Lung (tissue), 13 donors: Measurements from ENCODE around the gene LCE2D. TPM values are rescaled to one million over a fixed set of nuclear protein-coding genes. Genes with fewer than 3 reads are reported as not detected.

ENCODE experiments used
- ATAC-seq: fragments of 200-7000 bp; cut with Tn5 transposase; one replicate; pipeline ENCODE4 v1.9.1; 2020; ENCODE audit warnings: moderate number of reproducible peaks; ENCODE audit not compliant: insufficient read depth, low FRiP score
- DNase-seq, 3 donors: peaks; one replicate each; pipeline ENCODE4 v3.0.0-alpha.2; 2013 to 2017
- H3K27ac ChIP-seq, 2 donors: one replicate each; pipeline ENCODE4 v1.5.1; 2013; ENCODE audit warnings: mild to moderate bottlenecking in 2 of 2, moderate library complexity in 2 of 2, control low read depth in 1 of 2, inconsistent platforms in 1 of 2, low read depth in 1 of 2, low read length in 1 of 2
- H3K27me3 ChIP-seq, 3 donors: one replicate each; pipeline ENCODE4 v1.5.1; 2013; ENCODE audit warnings: low read length in 2 of 3; ENCODE audit not compliant: control insufficient read depth in 3 of 3, insufficient read depth in 3 of 3
- H3K36me3 ChIP-seq, 4 donors: one replicate each; pipeline ENCODE4 v1.5.1; 2013; ENCODE audit warnings: low read length in 4 of 4, mild to moderate bottlenecking in 1 of 4, moderate library complexity in 1 of 4; ENCODE audit not compliant: control insufficient read depth in 4 of 4, insufficient read depth in 4 of 4
- H3K4me1 ChIP-seq, 5 donors: one replicate each; pipeline ENCODE4 v1.5.1; 2013; ENCODE audit warnings: low read length in 5 of 5, mild to moderate bottlenecking in 2 of 5, moderate library complexity in 1 of 5; ENCODE audit not compliant: control insufficient read depth in 5 of 5, insufficient read depth in 5 of 5
- H3K4me3 ChIP-seq: one replicate; pipeline ENCODE4 v1.5.1; 2013; ENCODE audit warnings: mild to moderate bottlenecking, control low read depth, moderate library complexity
- H3K9ac ChIP-seq, 2 donors: one replicate each; pipeline ENCODE4 v1.5.1; 2013; ENCODE audit warnings: low read length in 2 of 2, control low read depth in 1 of 2; ENCODE audit not compliant: insufficient read depth in 1 of 2
- H3K9me3 ChIP-seq, 4 donors: one replicate each; pipeline ENCODE4 v1.5.1; 2013; ENCODE audit warnings: low read length in 3 of 4, mild to moderate bottlenecking in 1 of 4, moderate library complexity in 1 of 4; ENCODE audit not compliant: control insufficient read depth in 4 of 4, insufficient read depth in 3 of 4
- WGBS, 2 donors: extraction: QIAGEN DNeasy Blood & Tissue Kit; methylation state at CpG; one replicate each; pipeline ENCODE4 v1.1.7; 2013; 5-methylcytosine and 5-hydroxymethylcytosine counted together
- polyA plus RNA-seq, 2 donors: library from polyadenylated mRNA; stranded (reverse); fragments of 200-250 nt; gene quantifications; one replicate each; pipeline ENCODE4 v1.2.1, GENCODE V29; 2013
- small RNA-seq: library from RNA; depleted of rRNA; stranded (forward); fragments of <200 nt; gene quantifications from one replicate; pipeline ENCODE3, GENCODE V24; 2014; ENCODE audit warnings: low replicate concordance
- total RNA-seq, 2 donors: library from RNA; depleted of rRNA in 1 of 2; stranded (reverse); fragments of >200 nt in 1 of 2; gene quantifications; one replicate each; pipeline ENCODE4 v1.2.1, GENCODE V29; 2014 to 2021
- TF ChIP-seq, protein P1 (sequence below): IDR thresholded peaks from 2 replicates; pipeline ENCODE4 v1.5.1; 2012; ENCODE audit warnings: mild to moderate bottlenecking; ENCODE audit errors: control extremely low read depth, extremely low read depth
- donor health status: control.
- donor health status: control.
- donor health status: Bipolar disorder and iron deficiency.
- donor health status: healthy.
- donor health status: DM: yes; HTN: yes; CAD: no.

Gene LCE2D
- total and polyA plus RNA-seq, 4 donors, result not detected

DNA sequence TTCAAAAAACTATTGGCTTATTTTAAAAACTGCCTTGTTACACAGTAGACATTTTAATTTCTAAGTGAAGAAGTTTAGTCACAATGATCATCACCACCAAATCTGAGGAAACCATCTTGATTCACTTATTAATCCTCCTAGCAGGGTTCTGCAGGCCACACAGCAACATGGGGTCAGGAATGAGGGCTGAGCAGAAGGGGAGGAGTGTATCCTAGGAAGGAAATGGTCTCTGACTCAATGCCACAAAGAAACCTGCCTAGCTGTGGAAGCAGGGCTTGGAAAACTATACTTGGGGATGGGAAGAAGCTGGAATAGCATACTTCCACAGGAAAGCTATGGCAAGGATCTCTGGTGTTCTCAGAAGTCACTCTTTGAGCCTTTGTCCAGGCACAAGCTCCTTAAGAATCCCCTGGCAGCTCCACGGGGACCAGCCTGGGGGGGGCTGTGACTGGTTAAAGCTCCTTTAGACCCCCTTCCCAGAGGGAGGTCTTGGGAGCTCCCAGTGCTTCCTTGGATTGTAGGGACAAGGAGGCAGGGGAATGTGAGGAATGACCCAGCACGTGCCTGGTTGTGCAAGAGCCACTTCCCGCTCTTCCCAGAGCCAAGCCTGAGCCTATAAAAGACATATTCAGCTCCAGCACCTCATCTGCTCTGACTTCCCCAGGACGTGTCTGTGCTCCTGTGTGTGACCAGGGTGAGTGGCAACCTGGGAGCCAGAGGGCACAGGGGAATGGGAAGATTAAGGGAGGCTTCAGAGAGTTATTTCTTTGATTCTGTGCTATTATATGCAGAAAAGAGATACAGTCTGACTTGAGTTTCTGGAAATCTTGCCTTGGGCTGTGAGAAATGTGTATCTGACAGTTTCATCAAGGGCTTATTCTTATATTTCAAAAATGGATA, 34.8 kb downstream of the LCE2D start, which contains the start of gene LCE2A:
Gene LCE2A, plus strand, starts transcription at position 645 of the 900 bp plus-strand sequence. CDS start 557 bp downstream, outside the sequence.
- no peak within 1 kb of the TSS for H3K4me3 ChIP-seq
- peaks cover 0 to 2% (median under 1%) of the 10 kb centered on the region in 4 donors for H3K9me3 ChIP-seq
- ATAC-seq (no peak), DNase-seq (no peak)
- H3K4me1 ChIP-seq, result no peaks in the 10 kb centered on the region
- H3K27ac ChIP-seq, result no peak within 1 kb of the TSS
- WGBS, 2 donors, result 42 to 65% methylated on average over 4 of the region's 4 CpGs
- H3K9ac ChIP-seq, result no peak within 1 kb of the TSS
- TF ChIP-seq, protein P1, sequence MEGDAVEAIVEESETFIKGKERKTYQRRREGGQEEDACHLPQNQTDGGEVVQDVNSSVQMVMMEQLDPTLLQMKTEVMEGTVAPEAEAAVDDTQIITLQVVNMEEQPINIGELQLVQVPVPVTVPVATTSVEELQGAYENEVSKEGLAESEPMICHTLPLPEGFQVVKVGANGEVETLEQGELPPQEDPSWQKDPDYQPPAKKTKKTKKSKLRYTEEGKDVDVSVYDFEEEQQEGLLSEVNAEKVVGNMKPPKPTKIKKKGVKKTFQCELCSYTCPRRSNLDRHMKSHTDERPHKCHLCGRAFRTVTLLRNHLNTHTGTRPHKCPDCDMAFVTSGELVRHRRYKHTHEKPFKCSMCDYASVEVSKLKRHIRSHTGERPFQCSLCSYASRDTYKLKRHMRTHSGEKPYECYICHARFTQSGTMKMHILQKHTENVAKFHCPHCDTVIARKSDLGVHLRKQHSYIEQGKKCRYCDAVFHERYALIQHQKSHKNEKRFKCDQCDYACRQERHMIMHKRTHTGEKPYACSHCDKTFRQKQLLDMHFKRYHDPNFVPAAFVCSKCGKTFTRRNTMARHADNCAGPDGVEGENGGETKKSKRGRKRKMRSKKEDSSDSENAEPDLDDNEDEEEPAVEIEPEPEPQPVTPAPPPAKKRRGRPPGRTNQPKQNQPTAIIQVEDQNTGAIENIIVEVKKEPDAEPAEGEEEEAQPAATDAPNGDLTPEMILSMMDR, result no peak
- no peaks in the 10 kb centered on the region for H3K36me3 ChIP-seq
- H3K27me3 ChIP-seq, result no peaks in the 10 kb centered on the region

DNA sequence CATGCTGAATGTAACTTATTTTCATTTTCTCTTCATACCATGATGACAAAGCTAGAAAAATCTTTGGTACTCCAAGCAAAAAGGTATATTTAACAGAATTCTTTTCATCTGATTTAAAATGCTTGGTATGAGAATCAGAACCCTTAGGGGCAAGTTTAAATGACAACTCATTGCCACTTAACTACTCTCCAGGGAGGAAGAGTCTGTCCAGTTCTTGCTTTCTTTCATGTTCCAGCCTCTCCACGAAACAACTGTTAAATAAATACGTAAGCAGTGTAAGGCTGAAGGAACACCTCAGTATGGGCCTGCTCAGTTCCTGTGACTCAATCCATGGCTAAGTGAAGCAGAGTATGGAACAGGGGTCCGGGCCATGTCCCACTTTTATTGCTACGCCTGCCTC, 36.6 kb downstream of the LCE2D start:
- DNase-seq, result no peak
- no peaks in the 10 kb centered on the region for H3K27me3 ChIP-seq
- ATAC-seq, result no peak
- no peak overlapping the region for H3K27ac ChIP-seq
- H3K4me1 ChIP-seq, result no peaks in the 10 kb centered on the region
- H3K36me3 ChIP-seq, result no peaks in the 10 kb centered on the region
- peaks cover 0 to 2% (median under 1%) of the 10 kb centered on the region in 4 donors for H3K9me3 ChIP-seq
- TF ChIP-seq, protein P1, result no peak
- WGBS, 2 donors, result 78 to 83% methylated on average over 4 of the region's 4 CpGs
- H3K9ac ChIP-seq, result no peak overlapping the region
- H3K4me3 ChIP-seq, result no peak overlapping the region

DNA sequence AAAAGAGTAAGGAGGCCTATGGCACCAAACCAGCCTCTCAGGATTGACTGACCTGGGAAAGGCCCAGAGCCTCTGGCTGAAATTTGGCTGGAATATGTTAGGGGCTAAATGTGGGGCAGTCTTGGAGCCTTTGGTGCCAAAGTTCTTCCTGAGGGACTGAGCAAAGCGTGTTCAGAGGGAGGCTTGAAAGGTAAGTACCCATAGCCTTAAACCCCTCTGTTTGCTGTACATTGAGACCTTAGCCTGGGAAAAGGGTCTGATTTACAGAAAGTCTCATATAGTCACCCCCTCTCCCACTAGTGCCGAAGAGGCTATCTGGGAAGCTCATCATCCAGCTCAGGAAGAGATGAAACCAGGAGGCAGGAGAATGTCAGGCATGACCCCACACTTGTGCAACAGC, 44.7 kb downstream of the LCE2D start, which contains the start of gene LCE4A:
Gene LCE4A, plus strand, starts transcription at position 301 of the 400 bp plus-strand sequence. CDS start 916 bp downstream, outside the sequence.
- no peak within 1 kb of the TSS for H3K4me3 ChIP-seq
- H3K36me3 ChIP-seq, result no peaks in the 10 kb centered on the region
- no peak for ATAC-seq
- no peak within 1 kb of the TSS for H3K27ac ChIP-seq
- no peaks in the 10 kb centered on the region for H3K4me1 ChIP-seq
- no peaks in the 10 kb centered on the region for H3K27me3 ChIP-seq
- 81 to 85% methylated on average over 2 of the region's 2 CpGs for WGBS, 2 donors
- H3K9ac ChIP-seq, result no peak within 1 kb of the TSS
- peaks cover 0 to 3% (median 0%) of the 10 kb centered on the region in 4 donors for H3K9me3 ChIP-seq
- DNase-seq, result no peak
- TF ChIP-seq, protein P1, result no peak

Small RNAs within 50 kb of the gene (small RNA-seq; reads per million reads assigned to genes)
- gene LCE3A, result not detected
- gene LCE3B, result not detected

Other genes starting within 250 kb of the LCE2D start
- gene CRNN, start 249.1 kb upstream of the LCE2D start, total RNA-seq, result not detected
- under 1 TPM; 0.22 to 0.31 TPM for gene CRNN, start 249.1 kb upstream of the LCE2D start, polyA plus RNA-seq
- not detected for gene LCE5A, start 152.6 kb upstream of the LCE2D start, total RNA-seq
- gene LCE5A, start 152.6 kb upstream of the LCE2D start, polyA plus RNA-seq, result under 1 TPM in 1 of 2 donors, not detected in 1; 0.07 TPM
- not detected for gene CRCT1, start 148.9 kb upstream of the LCE2D start, total RNA-seq
- not detected for gene CRCT1, start 148.9 kb upstream of the LCE2D start, polyA plus RNA-seq
- gene LCE3E, start 96.6 kb upstream of the LCE2D start, total RNA-seq, result not detected
- gene LCE3E, start 96.6 kb upstream of the LCE2D start, polyA plus RNA-seq, result not detected
- not detected for gene LCE3D, start 82.9 kb upstream of the LCE2D start, total RNA-seq
- not detected for gene LCE3D, start 82.9 kb upstream of the LCE2D start, polyA plus RNA-seq
- not detected for gene LCE3C, start 63.1 kb upstream of the LCE2D start, total RNA-seq
- gene LCE3C, start 63.1 kb upstream of the LCE2D start, polyA plus RNA-seq, result not detected
- gene LCE3B, start 49.6 kb upstream of the LCE2D start, total RNA-seq, result not detected
- gene LCE3B, start 49.6 kb upstream of the LCE2D start, polyA plus RNA-seq, result not detected
- not detected for gene LCE3A, start 40.3 kb upstream of the LCE2D start, total RNA-seq
- not detected for gene LCE3A, start 40.3 kb upstream of the LCE2D start, polyA plus RNA-seq
- not detected for gene LCE2C, start 11.9 kb downstream of the LCE2D start, total RNA-seq
- gene LCE2C, start 11.9 kb downstream of the LCE2D start, polyA plus RNA-seq, result not detected
- not detected for gene LCE2B, start 22.7 kb downstream of the LCE2D start, total RNA-seq
- gene LCE2B, start 22.7 kb downstream of the LCE2D start, polyA plus RNA-seq, result not detected
- not detected for gene LCE2A, start 35.0 kb downstream of the LCE2D start, total RNA-seq
- gene LCE2A, start 35.0 kb downstream of the LCE2D start, polyA plus RNA-seq, result not detected
- not detected for gene LCE4A, start 44.8 kb downstream of the LCE2D start, total RNA-seq
- gene LCE4A, start 44.8 kb downstream of the LCE2D start, polyA plus RNA-seq, result not detected
- not detected for gene KPRP, start 94.6 kb downstream of the LCE2D start, total RNA-seq
- not detected for gene KPRP, start 94.6 kb downstream of the LCE2D start, polyA plus RNA-seq
- gene LCE1F, start 111.8 kb downstream of the LCE2D start, total RNA-seq, result not detected
- not detected for gene LCE1F, start 111.8 kb downstream of the LCE2D start, polyA plus RNA-seq
- not detected for gene LCE1E, start 122.9 kb downstream of the LCE2D start, total RNA-seq
- gene LCE1E, start 122.9 kb downstream of the LCE2D start, polyA plus RNA-seq, result not detected
- not detected for gene LCE1D, start 133.3 kb downstream of the LCE2D start, total RNA-seq
- gene LCE1D, start 133.3 kb downstream of the LCE2D start, polyA plus RNA-seq, result not detected
- not detected for gene LCE1C, start 143.3 kb downstream of the LCE2D start, total RNA-seq
- gene LCE1C, start 143.3 kb downstream of the LCE2D start, polyA plus RNA-seq, result not detected
- not detected for gene LCE1B, start 148.6 kb downstream of the LCE2D start, total RNA-seq
- gene LCE1B, start 148.6 kb downstream of the LCE2D start, polyA plus RNA-seq, result not detected
- gene LCE1A, start 164.1 kb downstream of the LCE2D start, total RNA-seq, result not detected
- gene LCE1A, start 164.1 kb downstream of the LCE2D start, polyA plus RNA-seq, result not detected
- gene LCE6A, start 179.5 kb downstream of the LCE2D start, total RNA-seq, result not detected
- not detected for gene LCE6A, start 179.5 kb downstream of the LCE2D start, polyA plus RNA-seq
- not detected for gene LCE7A, start 196.6 kb downstream of the LCE2D start, total RNA-seq
- not detected for gene LCE7A, start 196.6 kb downstream of the LCE2D start, polyA plus RNA-seq
- gene SMCP, start 214.9 kb downstream of the LCE2D start, total RNA-seq, result not detected
- gene SMCP, start 214.9 kb downstream of the LCE2D start, polyA plus RNA-seq, result not detected
- under 1 TPM in 1 of 2 donors, not detected in 1; 0.31 TPM for gene IVL, start 245.2 kb downstream of the LCE2D start, total RNA-seq
- gene IVL, start 245.2 kb downstream of the LCE2D start, polyA plus RNA-seq, result under 1 TPM; 0.22 to 0.52 TPM